ENCODE results near the gene CAMK2D.

CAMK2D gene

GRCh38 chr4:113524505-113525186 is 236.9 kb downstream of the CAMK2D start:
- Histone ChIP-seq H3K36me3 (ENCODE audit: insufficient read depth, low read length) (peaks cover 3% of the 10 kb centered on the region; the same call in 1 of the 2 replicates), H3K4me1 (ENCODE audit: insufficient read depth, low read length) (no peaks in the 10 kb centered on the region), H3K27me3 (ENCODE audit: insufficient read depth, low read length, poor library complexity) (no peaks in the 10 kb centered on the region), H2AFZ (ENCODE audit: low read depth, low read length) (no peak overlapping the region), H3K9me3 (ENCODE audit: insufficient read depth, low read length, severe bottlenecking) (no peaks in the 10 kb centered on the region), H3K27ac (ENCODE audit: low read length) (no peak overlapping the region), H3K4me3 (ENCODE audit: low read depth in 1 of 2, low read length in 2 of 2) (no peak overlapping the region), H3K9ac (ENCODE audit: low read depth, low read length) (no peak overlapping the region), H3K4me2 (ENCODE audit: insufficient read depth, low read length) (no peak overlapping the region), H3K79me2 (ENCODE audit: insufficient read depth, low read length) (no peaks in the 10 kb centered on the region), H4K20me1 (ENCODE audit: insufficient read depth, low read length) (no peaks in the 10 kb centered on the region)
- ATAC-seq (ENCODE audit: insufficient read depth, low read depth): no peak
- TF ChIP-seq EZH2 (IDR thresholded peaks at IDR 0.05; ENCODE audit: borderline replicate concordance, low read depth, low read length, severe bottlenecking): no peak
- TF ChIP-seq CTCF (IDR thresholded peaks at IDR 0.05; ENCODE audit: borderline replicate concordance, extremely low read depth, low read length, poor library complexity, severe bottlenecking): no peak
- DNase-seq: no peak

- DNase-seq: no peak
- H3K36me3 ChIP-seq (ENCODE audit: insufficient read depth, low read length): peaks cover 3% of the 10 kb centered on the region; the same call in 1 of the 2 replicates
- H3K4me2 ChIP-seq (ENCODE audit: insufficient read depth, low read length): no peak overlapping the region
- TF ChIP-seq EZH2 (IDR thresholded peaks at IDR 0.05; ENCODE audit: borderline replicate concordance, low read depth, low read length, severe bottlenecking) (no peak), CTCF (IDR thresholded peaks at IDR 0.05; ENCODE audit: borderline replicate concordance, extremely low read depth, low read length, poor library complexity, severe bottlenecking) (no peak)
- no peak overlapping the region for H3K9ac ChIP-seq (ENCODE audit: low read depth, low read length)
- no peak overlapping the region for H2AFZ ChIP-seq (ENCODE audit: low read depth, low read length)
- no peaks in the 10 kb centered on the region for H3K27me3 ChIP-seq (ENCODE audit: insufficient read depth, low read length, poor library complexity)
- no peaks in the 10 kb centered on the region for H3K9me3 ChIP-seq (ENCODE audit: insufficient read depth, low read length, severe bottlenecking)
- no peak overlapping the region for H3K4me3 ChIP-seq (ENCODE audit: low read depth in 1 of 2, low read length in 2 of 2)
- H4K20me1 ChIP-seq (ENCODE audit: insufficient read depth, low read length): no peaks in the 10 kb centered on the region
- no peak for ATAC-seq (ENCODE audit: insufficient read depth, low read depth)
- no peak overlapping the region for H3K27ac ChIP-seq (ENCODE audit: low read length)
- H3K4me1 ChIP-seq (ENCODE audit: insufficient read depth, low read length): no peaks in the 10 kb centered on the region
- H3K79me2 ChIP-seq (ENCODE audit: insufficient read depth, low read length): no peaks in the 10 kb centered on the region
Observed at GRCh38 chr4:113524096-113524495, 237.4 kb downstream of the CAMK2D start.

GRCh38 chr4:113522433-113522832 is 239.1 kb downstream of the CAMK2D start:
- Histone ChIP-seq H3K36me3 (ENCODE audit: insufficient read depth, low read length) (peaks cover 3% of the 10 kb centered on the region; the same call in 1 of the 2 replicates), H3K4me3 (ENCODE audit: low read depth in 1 of 2, low read length in 2 of 2) (no peak overlapping the region), H3K9ac (ENCODE audit: low read depth, low read length) (no peak overlapping the region), H3K27me3 (ENCODE audit: insufficient read depth, low read length, poor library complexity) (no peaks in the 10 kb centered on the region), H3K9me3 (ENCODE audit: insufficient read depth, low read length, severe bottlenecking) (no peaks in the 10 kb centered on the region), H3K79me2 (ENCODE audit: insufficient read depth, low read length) (no peaks in the 10 kb centered on the region), H3K4me1 (ENCODE audit: insufficient read depth, low read length) (no peaks in the 10 kb centered on the region), H3K27ac (ENCODE audit: low read length) (no peak overlapping the region), H3K4me2 (ENCODE audit: insufficient read depth, low read length) (no peak overlapping the region), H2AFZ (ENCODE audit: low read depth, low read length) (no peak overlapping the region), H4K20me1 (ENCODE audit: insufficient read depth, low read length) (no peaks in the 10 kb centered on the region)
- DNase-seq (no peak), ATAC-seq (ENCODE audit: insufficient read depth, low read depth) (no peak)
- TF ChIP-seq CTCF (IDR thresholded peaks at IDR 0.05; ENCODE audit: borderline replicate concordance, extremely low read depth, low read length, poor library complexity, severe bottlenecking) (no peak), EZH2 (IDR thresholded peaks at IDR 0.05; ENCODE audit: borderline replicate concordance, low read depth, low read length, severe bottlenecking) (no peak)

Data from DND-41 (cell line).